Sigmoid colon (tissue), 4 donors: ENCODE results near the gene PIP4K2A.

Source experiments
- EP300 ChIP-seq, 4 donors: sonication (generic); formaldehyde crosslinking; IDR thresholded peaks; one replicate each; pipeline ENCODE4 v1.6.1; 2017; ENCODE audit warnings: antibody characterized with exemption in 4 of 4
- POLR2A ChIP-seq, 2 donors: fragments of 450-650 bp; IDR thresholded peaks; one replicate each; pipeline ENCODE4 v1.6.1; 2016; ENCODE audit warnings: antibody characterized with exemption in 2 of 2, mild to moderate bottlenecking in 2 of 2, moderate library complexity in 2 of 2
- POLR2AphosphoS5 ChIP-seq, 4 donors: sonication (generic); formaldehyde crosslinking; IDR thresholded peaks; one replicate each; pipeline ENCODE4 v1.6.1; 2017; ENCODE audit warnings: antibody characterized with exemption in 4 of 4
- TF ChIP-seq, protein P1 (sequence below), 4 experiments: fragments of 450-650 bp in 3 of 4; fragments of 200-600 bp in 1 of 4; IDR thresholded peaks; one replicate each; pipeline ENCODE4 v1.5.1; 2016 to 2019; ENCODE audit warnings: antibody characterized with exemption in 4 of 4, mild to moderate bottlenecking in 3 of 4, moderate library complexity in 2 of 4

DNA sequence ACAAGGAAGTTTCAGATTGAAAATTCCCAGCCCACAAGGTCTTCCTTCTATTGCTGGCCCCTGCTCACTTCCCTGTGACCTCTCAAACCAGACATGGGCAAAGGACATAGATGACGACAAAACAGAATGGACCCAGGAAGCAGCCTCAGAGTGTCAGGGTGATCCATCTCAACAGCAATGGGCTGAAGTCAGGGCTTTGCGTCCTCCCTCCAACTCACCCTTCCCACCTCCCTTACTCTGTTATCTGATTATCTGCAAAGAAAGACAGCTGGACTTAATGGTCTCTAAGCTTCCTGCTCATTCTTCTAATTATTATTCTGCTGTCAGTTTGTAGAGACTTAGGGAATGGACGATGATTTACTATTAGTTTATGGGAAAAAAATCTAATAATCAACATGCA lies 115.9 kb downstream of the PIP4K2A start:
- TF ChIP-seq, protein P1, sequence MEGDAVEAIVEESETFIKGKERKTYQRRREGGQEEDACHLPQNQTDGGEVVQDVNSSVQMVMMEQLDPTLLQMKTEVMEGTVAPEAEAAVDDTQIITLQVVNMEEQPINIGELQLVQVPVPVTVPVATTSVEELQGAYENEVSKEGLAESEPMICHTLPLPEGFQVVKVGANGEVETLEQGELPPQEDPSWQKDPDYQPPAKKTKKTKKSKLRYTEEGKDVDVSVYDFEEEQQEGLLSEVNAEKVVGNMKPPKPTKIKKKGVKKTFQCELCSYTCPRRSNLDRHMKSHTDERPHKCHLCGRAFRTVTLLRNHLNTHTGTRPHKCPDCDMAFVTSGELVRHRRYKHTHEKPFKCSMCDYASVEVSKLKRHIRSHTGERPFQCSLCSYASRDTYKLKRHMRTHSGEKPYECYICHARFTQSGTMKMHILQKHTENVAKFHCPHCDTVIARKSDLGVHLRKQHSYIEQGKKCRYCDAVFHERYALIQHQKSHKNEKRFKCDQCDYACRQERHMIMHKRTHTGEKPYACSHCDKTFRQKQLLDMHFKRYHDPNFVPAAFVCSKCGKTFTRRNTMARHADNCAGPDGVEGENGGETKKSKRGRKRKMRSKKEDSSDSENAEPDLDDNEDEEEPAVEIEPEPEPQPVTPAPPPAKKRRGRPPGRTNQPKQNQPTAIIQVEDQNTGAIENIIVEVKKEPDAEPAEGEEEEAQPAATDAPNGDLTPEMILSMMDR (IDR thresholded peaks at IDR 0.05): no peak
- TF ChIP-seq EP300 (IDR thresholded peaks at IDR 0.05) (no peak), POLR2A (IDR thresholded peaks at IDR 0.05) (no peak), POLR2AphosphoS5 (IDR thresholded peaks at IDR 0.05) (no peak)
